PC-9 (cell line): ENCODE measurements around the gene RAPSN. TPM values are rescaled to one million over a fixed set of nuclear protein-coding genes. Genes with fewer than 3 reads are reported as not detected.

ENCODE experiments used
- Bru-seq: library from RNA; stranded (reverse); fragments of 400-500 nt; gene quantifications from one replicate; lab custom pipeline; 2021; lab: Mats Ljungman, UMichigan
- BruChase-seq, 2 experiments: library from RNA; stranded (reverse); fragments of 400-500 nt; gene quantifications; one replicate each; lab custom pipeline; 2021; lab: Mats Ljungman, UMichigan
- BruUV-seq: library from RNA; stranded (reverse); fragments of 400-500 nt; replicated peaks from 2 replicates; lab custom pipeline; 2021; lab: Mats Ljungman, UMichigan
- CTCF ChIA-PET: fragments of 300-600 bp; sonication (Branson Sonifier 250); formaldehyde crosslinking; loops from one replicate; lab custom pipeline; 2022; ENCODE audit warnings: antibody characterized with exemption; lab: Charles Lee
- POLR2A ChIA-PET: fragments of 300-600 bp; sonication (Branson Sonifier 250); formaldehyde crosslinking; loops from one replicate; lab custom pipeline; 2022; ENCODE audit warnings: antibody characterized with exemption; ENCODE audit not compliant: unreplicated experiment; lab: Charles Lee
- DNase-seq, 2 experiments: peaks; one replicate each; pipeline versions ENCODE4 v3.0.0 to v3.0.0-alpha.2; 2015 to 2022; ENCODE audit warnings: mixed read lengths in 1 of 2
- H2AFZ ChIP-seq: fragments of 200-600 bp; sonication (generic); 2 replicates; pipeline ENCODE4 v1.8.1; 2017; ENCODE audit warnings: antibody characterized with exemption
- H3F3A ChIP-seq: fragments of 200-600 bp; sonication (generic); 2 replicates; pipeline ENCODE4 v1.8.1; 2017; ENCODE audit warnings: antibody characterized with exemption, mild to moderate bottlenecking, low read depth; ENCODE audit not compliant: insufficient read depth
- H3K27ac ChIP-seq: fragments of 200-600 bp; sonication (generic); 2 replicates; pipeline ENCODE4 v1.6.1; 2016; ENCODE audit warnings: mixed run types
- H3K27me3 ChIP-seq: fragments of 200-600 bp; sonication (generic); 2 replicates; pipeline ENCODE4 v1.6.1; 2016; ENCODE audit warnings: low read depth, mixed run types; ENCODE audit not compliant: insufficient read depth
- H3K36me3 ChIP-seq: fragments of 200-600 bp; sonication (generic); 2 replicates; pipeline ENCODE4 v1.6.1; 2016; ENCODE audit warnings: low read depth, mixed run types
- H3K4me1 ChIP-seq: fragments of 200-600 bp; sonication (generic); replicated peaks from 2 replicates; pipeline ENCODE4 v1.6.1; 2016; ENCODE audit warnings: mixed run types; ENCODE audit not compliant: insufficient read depth
- H3K4me2 ChIP-seq: fragments of 200-600 bp; sonication (generic); 2 replicates; pipeline ENCODE4 v1.6.1; 2017; ENCODE audit warnings: mixed run types
- H3K4me3 ChIP-seq: fragments of 200-600 bp; sonication (generic); 2 replicates; pipeline ENCODE4 v1.6.1; 2016; ENCODE audit warnings: mixed run types
- H3K79me2 ChIP-seq: fragments of 200-600 bp; sonication (generic); 2 replicates; pipeline ENCODE4 v1.6.1; 2017; ENCODE audit warnings: low read depth, mixed run types
- H3K9me2 ChIP-seq: fragments of 200-600 bp; sonication (generic); 2 replicates; pipeline ENCODE4 v1.8.1; 2017; ENCODE audit warnings: mild to moderate bottlenecking; ENCODE audit not compliant: insufficient read depth
- H3K9me3 ChIP-seq: fragments of 200-600 bp; sonication (generic); 2 replicates; pipeline ENCODE4 v1.8.1; 2016; ENCODE audit warnings: low read depth; ENCODE audit not compliant: insufficient read depth
- H4K20me1 ChIP-seq: fragments of 200-600 bp; sonication (generic); 2 replicates; pipeline ENCODE4 v1.8.1; 2017; ENCODE audit not compliant: insufficient read depth
- EZH2 ChIP-seq: fragments of 200-600 bp; sonication (generic); IDR thresholded peaks from 2 replicates; pipeline ENCODE4 v1.8.0; 2017; ENCODE audit warnings: antibody characterized with exemption, low read depth
- intact Hi-C: fragments of 100-400 bp; cut with micrococcal nuclease; formaldehyde crosslinking; loops from one replicate; pipeline ENCODE4 v1.10.0; 2022; ENCODE audit not compliant: unreplicated experiment
- long read RNA-seq: library from polyadenylated mRNA; stranded (forward); transcript quantifications from one replicate; pipeline ENCODE4 v2.0.0, GENCODE V29; 2022
- total RNA-seq: library from RNA; stranded (reverse); gene quantifications from 2 replicates; pipeline ENCODE4 v1.2.3, GENCODE V29; 2021
- TF ChIP-seq, protein P1 (sequence below): fragments of 200-600 bp; sonication (generic); conservative IDR thresholded peaks from 2 replicates; pipeline ENCODE4 v1.6.1; 2017; ENCODE audit warnings: mixed run types, antibody characterized with exemption, mild to moderate bottlenecking, moderate library complexity

The RAPSN gene
- total RNA-seq: 5.4 and 7.3 TPM in 2 replicates
- percentile 68 among the genes with signal in this experiment for Bru-seq, nascent RNA
- BruChase-seq, experiment 1, labeled RNA remaining after a 2-hour chase: percentile 75 among the genes with signal in this experiment
- percentile 78 among the genes with signal in this experiment for BruChase-seq, experiment 2, labeled RNA remaining after a 6-hour chase
- long read RNA-seq, partial matches to known transcripts: 1 of 1 reads
- long read RNA-seq, other reads (novel, unspliced or antisense): 0 of 1 reads

DNA sequence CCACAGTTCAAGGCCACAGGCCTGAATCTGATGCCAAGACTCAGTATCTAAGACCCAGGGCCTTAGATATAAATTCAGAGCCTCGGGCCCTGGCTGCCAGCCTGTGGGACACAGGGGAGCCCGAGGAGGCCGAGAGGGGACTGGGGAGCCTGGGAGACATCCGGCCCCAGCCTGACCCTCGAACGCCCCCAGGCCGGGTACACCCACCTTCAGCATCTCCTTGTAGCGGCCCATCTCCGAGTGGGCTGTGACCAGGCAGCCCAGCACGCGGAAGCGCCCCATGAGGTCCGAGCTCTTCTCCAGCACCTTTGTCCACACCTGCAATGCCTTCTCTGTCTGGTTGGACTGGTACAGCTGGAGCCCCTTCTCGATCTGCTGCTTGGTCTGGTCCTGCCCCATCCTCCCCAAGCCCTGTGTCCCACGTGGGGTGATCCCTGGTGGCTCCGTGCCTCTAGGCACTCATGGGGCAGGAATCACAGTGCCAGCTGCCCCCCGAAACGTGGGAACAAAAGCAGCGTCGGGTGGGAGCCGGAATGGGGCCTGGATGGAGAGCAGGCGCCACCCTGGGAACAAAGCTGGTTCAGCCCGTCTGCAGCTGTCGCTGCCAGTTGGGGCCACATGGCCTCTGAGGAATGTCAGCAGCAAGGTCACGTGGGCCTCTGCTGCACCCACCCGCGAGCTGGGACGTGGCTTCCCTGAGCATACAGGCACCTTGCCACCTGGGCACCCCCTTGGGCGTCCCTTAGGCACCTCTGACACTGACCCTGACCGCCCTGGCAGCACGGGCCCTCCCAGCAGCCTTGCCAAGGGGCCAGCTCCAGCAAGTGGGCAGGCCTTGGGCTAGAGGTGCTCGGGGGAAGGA is at the start of gene RAPSN:
Gene RAPSN, minus strand, starts transcription at position 571 of the 862 bp plus-strand sequence. Its CDS starts 172 bp downstream, at position 399.
- Histone ChIP-seq H3K9me3 (no peaks in the 10 kb centered on the region), H3F3A (peaks cover 4% of the 10 kb centered on the region; the same call in 1 of the 2 replicates), H3K79me2 (no peaks in the 10 kb centered on the region), H3K27me3 (no peaks in the 10 kb centered on the region), H3K4me3 (no peak within 1 kb of the TSS), H3K4me1 (no peaks in the 10 kb centered on the region), H3K27ac (no peak within 1 kb of the TSS), H3K9me2 (no peaks in the 10 kb centered on the region), H4K20me1 (no peaks in the 10 kb centered on the region), H3K36me3 (no peaks in the 10 kb centered on the region), H2AFZ (no peak within 1 kb of the TSS), H3K4me2 (no peak within 1 kb of the TSS)
- DNase-seq: no peak
- TF ChIP-seq, protein P1, sequence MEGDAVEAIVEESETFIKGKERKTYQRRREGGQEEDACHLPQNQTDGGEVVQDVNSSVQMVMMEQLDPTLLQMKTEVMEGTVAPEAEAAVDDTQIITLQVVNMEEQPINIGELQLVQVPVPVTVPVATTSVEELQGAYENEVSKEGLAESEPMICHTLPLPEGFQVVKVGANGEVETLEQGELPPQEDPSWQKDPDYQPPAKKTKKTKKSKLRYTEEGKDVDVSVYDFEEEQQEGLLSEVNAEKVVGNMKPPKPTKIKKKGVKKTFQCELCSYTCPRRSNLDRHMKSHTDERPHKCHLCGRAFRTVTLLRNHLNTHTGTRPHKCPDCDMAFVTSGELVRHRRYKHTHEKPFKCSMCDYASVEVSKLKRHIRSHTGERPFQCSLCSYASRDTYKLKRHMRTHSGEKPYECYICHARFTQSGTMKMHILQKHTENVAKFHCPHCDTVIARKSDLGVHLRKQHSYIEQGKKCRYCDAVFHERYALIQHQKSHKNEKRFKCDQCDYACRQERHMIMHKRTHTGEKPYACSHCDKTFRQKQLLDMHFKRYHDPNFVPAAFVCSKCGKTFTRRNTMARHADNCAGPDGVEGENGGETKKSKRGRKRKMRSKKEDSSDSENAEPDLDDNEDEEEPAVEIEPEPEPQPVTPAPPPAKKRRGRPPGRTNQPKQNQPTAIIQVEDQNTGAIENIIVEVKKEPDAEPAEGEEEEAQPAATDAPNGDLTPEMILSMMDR: no peak
- no peak for TF ChIP-seq EZH2
- intact Hi-C loops: no loop called here
- BruUV-seq: no TSS peak
- POLR2A ChIA-PET: interaction anchor here (0.6 kb wide), 1 partner anchor 105 kb away, joined by 4 read pairs; no protein-coding TSS in a partner anchor
- CTCF ChIA-PET: no interaction called here

DNA sequence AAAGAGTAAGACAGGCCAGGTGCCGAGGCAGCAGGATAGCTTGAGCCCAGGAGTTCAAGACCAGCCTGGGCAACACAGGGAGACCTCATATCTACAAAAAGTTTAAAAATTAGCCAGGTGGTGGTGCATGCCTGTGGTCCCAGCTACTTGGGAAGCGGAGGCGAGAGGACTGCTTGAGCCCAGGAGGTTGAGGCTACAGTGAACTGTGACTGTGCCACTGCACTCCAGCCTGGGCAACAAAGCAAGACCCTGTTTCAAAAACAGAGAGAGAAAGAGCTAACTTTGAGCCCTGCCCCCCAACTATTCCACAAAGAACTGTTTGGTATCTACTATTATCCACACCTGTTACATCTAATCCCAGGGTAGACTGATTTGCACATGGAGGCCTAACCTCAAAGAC is 49.2 kb upstream of the RAPSN start:
- Histone ChIP-seq H3F3A (peaks cover 29% of the 10 kb centered on the region), H3K36me3 (peaks cover 32% of the 10 kb centered on the region; the same call in 1 of the 2 replicates), H3K4me3 (no peak overlapping the region), H3K27me3 (no peaks in the 10 kb centered on the region), H4K20me1 (peaks cover 55% of the 10 kb centered on the region), H3K9me2 (no peaks in the 10 kb centered on the region), H3K4me1 (no peaks in the 10 kb centered on the region), H2AFZ (no peak overlapping the region), H3K27ac (no peak overlapping the region), H3K9me3 (no peaks in the 10 kb centered on the region), H3K4me2 (no peak overlapping the region), H3K79me2 (peaks cover 96% of the 10 kb centered on the region)
- CTCF ChIA-PET: interaction anchor here (0.6 kb wide), 1 partner anchor 89 kb away, joined by 6 read pairs; no protein-coding TSS in a partner anchor
- DNase-seq: no peak
- POLR2A ChIA-PET: interaction anchor here (0.6 kb wide), 1 partner anchor 12 kb away, joined by 3 read pairs; no protein-coding TSS in a partner anchor
- intact Hi-C loops: no loop called here
- BruUV-seq: no TSS peak
- TF ChIP-seq, protein P1: no peak
- TF ChIP-seq EZH2: no peak

DNA sequence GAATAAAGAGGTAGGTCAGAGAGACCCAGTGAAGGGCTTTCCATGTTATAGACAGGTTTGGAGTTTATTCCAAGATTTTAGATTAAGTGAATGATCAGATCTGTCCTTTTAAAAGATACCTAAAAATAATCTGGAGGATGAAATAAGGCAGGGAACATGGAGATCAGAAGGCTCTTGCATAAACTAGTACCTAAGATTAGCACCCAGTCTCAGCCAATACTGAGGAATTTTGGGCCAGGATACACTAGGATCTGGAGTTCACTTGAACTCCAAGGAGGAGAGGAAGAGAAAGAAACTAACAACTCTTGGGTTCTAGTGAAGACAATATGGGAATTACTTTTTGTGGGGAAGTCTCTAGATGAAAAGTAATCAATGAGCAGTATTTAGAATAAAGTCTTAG is 47.9 kb upstream of the RAPSN start:
- Histone ChIP-seq H3K9me3 (no peaks in the 10 kb centered on the region), H3K4me2 (no peak overlapping the region), H3K9me2 (no peaks in the 10 kb centered on the region), H2AFZ (no peak overlapping the region), H3K79me2 (peaks cover 99% of the 10 kb centered on the region), H3F3A (peaks cover 25% of the 10 kb centered on the region), H3K4me3 (no peak overlapping the region), H3K4me1 (no peaks in the 10 kb centered on the region), H4K20me1 (peaks cover 51% of the 10 kb centered on the region), H3K36me3 (peaks cover 32% of the 10 kb centered on the region; the same call in 1 of the 2 replicates), H3K27me3 (no peaks in the 10 kb centered on the region), H3K27ac (no peak overlapping the region)
- ChIA-PET POLR2A (no interaction called here), CTCF (no interaction called here)
- no TSS peak for BruUV-seq
- no peak for TF ChIP-seq EZH2
- TF ChIP-seq, protein P1: no peak
- intact Hi-C loops: no loop called here
- no peak for DNase-seq
